Fibroblast of skin of abdomen (primary cell): ENCODE data around the gene MOGAT2.
A peak's percentile ranks its signal among the peaks of the same experiment; 100 is the strongest.

Experiments used
- DNase-seq: peaks from one replicate; pipeline ENCODE4 v3.0.0-alpha.2; 2013

The MOGAT2 gene

GRCh38 chr11:75760243-75760642, 42.6 kb downstream of the MOGAT2 start:
- no peak for DNase-seq

- peak; percentile 54 for DNase-seq
Measured at GRCh38 chr11:75760710-75761493, 43.3 kb downstream of the MOGAT2 start.

- no peak for DNase-seq
Measured at GRCh38 chr11:75762158-75762557, 44.5 kb downstream of the MOGAT2 start.

- DNase-seq, result peak; percentile 68
Measured at GRCh38 chr11:75762885-75763284, 45.2 kb downstream of the MOGAT2 start.

- no peak for DNase-seq
Measured at GRCh38 chr11:75763846-75764245, 46.2 kb downstream of the MOGAT2 start.

GRCh38 chr11:75765116-75765515, 47.5 kb downstream of the MOGAT2 start:
- no peak for DNase-seq

GRCh38 chr11:75766443-75767227, 49.0 kb downstream of the MOGAT2 start:
- no peak for DNase-seq

- no peak for DNase-seq
Measured at GRCh38 chr11:75767228-75767572, 49.6 kb downstream of the MOGAT2 start.

GRCh38 chr11:75767793-75768111, 50.1 kb downstream of the MOGAT2 start:
- no peak for DNase-seq

- DNase-seq, result peak; percentile 57
Measured at GRCh38 chr11:75768112-75768908, 50.7 kb downstream of the MOGAT2 start, which contains the start of gene DGAT2. Gene DGAT2, plus strand, starts transcription at chr11:75768778. Its CDS starts 214 bp downstream, at chr11:75768992.

GRCh38 chr11:75768909-75769771, 51.5 kb downstream of the MOGAT2 start:
- DNase-seq, result no peak

- no peak for DNase-seq
Measured at GRCh38 chr11:75770102-75770501, 52.5 kb downstream of the MOGAT2 start.

GRCh38 chr11:75771646-75772410, 54.2 kb downstream of the MOGAT2 start:
- peak; percentile 40 for DNase-seq

GRCh38 chr11:75773595-75774353, 56.1 kb downstream of the MOGAT2 start:
- DNase-seq, result no peak

- no peak for DNase-seq
Measured at GRCh38 chr11:75775056-75775455, 57.4 kb downstream of the MOGAT2 start.

GRCh38 chr11:75776546-75776945, 58.9 kb downstream of the MOGAT2 start:
- no peak for DNase-seq

- no peak for DNase-seq
Measured at GRCh38 chr11:75777461-75778110, 59.9 kb downstream of the MOGAT2 start.

- DNase-seq, result no peak
Measured at GRCh38 chr11:75778962-75779361, 61.3 kb downstream of the MOGAT2 start.

- DNase-seq, result no peak
Measured at GRCh38 chr11:75779960-75780359, 62.3 kb downstream of the MOGAT2 start.

- no peak for DNase-seq
Measured at GRCh38 chr11:75780888-75781287, 63.2 kb downstream of the MOGAT2 start.
